NK-92 (cell line): ENCODE results near the gene PROCA1.

Source experiments
- DNase-seq: peaks from one replicate; lab custom pipeline; 2025; ENCODE audit not compliant: unreplicated experiment; lab: John Stamatoyannopoulos, UW

The PROCA1 gene, protein sequence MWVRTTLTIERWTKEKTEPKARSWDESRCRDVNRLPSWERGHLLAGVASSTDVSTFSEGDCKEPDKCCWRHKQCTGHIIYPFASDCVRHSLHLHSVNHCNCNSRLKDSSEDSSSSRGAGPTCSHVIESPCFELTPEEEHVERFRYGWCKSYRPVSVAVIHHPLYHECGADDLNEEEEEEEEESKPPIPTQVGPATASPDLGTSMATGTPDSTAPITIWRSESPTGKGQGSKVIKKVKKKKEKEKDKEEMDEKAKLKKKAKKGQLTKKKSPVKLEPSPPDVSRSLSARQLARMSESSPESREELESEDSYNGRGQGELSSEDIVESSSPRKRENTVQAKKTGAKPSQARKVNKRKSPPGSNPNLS

DNA sequence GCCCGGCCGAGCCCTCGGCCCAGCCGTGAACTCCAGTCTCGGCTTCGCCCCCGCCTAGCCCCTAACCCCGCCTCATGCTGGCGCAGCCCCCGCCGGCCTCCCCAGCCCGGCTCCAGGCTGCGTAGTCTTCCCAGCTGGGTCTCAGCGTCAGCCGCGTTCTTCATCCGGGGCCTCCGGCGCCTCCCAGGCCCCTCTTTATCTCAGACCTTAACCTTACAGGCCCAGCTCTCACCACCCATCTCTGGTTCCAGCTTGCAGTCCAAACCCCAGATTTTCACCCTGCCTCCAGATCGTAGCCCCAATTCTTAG, at the start of gene PROCA1:
TSS of gene PROCA1 (minus strand) at position 166 of the 309 bp plus-strand sequence. CDS start 228 bp downstream, outside the sequence.
- DNase-seq: no peak

DNA sequence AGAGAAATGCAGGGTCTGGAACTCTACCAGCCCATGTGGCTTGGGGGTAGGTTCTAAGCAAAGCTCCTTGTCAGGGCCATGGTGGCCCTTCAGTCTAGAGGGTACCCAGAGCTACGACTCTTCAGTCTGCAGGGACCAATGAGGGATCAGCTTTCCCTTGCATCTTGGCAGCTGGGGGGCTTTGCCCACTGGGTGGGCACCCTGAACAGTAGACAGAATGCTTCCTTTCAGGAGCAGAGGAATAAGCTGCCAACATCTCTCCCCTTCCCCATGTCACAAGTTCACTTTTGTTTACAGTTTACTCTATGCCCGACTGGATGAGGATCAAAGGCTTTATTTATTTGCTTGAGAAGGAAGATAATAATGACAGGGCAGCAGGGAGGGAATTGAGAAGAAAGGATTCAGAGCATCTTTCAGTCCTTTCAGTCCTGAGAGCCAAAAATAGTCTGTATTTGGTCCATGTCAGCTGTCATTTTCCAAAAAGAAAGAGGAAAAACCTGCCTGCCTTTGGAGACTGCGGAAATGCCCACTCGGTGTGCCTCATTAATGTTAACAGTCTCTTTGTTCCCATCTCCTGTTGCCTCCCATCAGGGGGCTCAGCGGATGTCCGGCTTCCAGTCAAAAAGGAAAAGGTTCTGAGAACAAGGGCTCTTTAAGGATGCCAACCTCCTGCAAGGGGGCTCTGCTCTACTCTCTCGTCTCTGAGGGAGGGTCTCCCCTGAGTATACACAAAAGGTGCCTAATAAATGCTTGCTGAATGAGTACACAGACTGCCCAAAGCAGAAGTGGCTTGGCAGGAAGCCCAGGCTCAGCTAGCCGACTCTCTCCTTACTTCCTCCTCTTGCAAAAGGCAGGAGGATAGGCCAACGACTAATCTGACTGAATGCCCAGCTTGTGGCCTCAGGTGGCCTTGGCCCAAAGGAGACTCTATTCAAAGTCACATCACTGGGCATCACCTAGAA, 49.2 kb upstream of the PROCA1 start:
- DNase-seq: no peak

DNA sequence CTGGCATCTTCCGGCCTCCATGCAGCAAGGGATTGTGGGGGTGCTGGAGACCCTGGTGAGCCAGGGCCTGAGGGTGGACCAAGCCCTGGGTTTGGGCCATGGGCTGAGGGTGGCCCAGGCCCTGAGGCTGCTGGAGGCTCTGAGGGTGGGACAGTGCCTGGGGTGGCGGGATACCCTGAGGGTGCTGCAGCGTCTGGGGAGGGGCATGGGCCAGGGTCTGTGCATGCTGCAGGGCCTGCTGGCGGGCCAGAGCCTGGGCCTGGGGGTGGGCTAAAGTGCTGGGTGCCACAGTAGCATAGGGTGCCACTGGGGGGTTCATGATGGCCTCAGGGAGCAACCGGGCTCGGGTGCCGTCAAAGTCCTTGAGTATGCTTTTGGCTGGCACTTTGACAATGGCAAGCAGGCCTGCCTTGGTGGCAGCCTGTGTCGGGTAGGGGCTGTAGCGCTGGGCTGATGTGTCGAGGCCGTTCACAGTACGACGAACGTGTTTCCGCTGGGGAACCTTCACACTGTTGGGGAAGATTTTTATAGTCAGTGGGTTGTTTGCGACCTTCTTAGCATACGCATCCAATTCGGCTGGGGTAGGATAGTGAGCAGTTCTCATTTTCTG, 47.7 kb upstream of the PROCA1 start:
- DNase-seq: no peak

DNA sequence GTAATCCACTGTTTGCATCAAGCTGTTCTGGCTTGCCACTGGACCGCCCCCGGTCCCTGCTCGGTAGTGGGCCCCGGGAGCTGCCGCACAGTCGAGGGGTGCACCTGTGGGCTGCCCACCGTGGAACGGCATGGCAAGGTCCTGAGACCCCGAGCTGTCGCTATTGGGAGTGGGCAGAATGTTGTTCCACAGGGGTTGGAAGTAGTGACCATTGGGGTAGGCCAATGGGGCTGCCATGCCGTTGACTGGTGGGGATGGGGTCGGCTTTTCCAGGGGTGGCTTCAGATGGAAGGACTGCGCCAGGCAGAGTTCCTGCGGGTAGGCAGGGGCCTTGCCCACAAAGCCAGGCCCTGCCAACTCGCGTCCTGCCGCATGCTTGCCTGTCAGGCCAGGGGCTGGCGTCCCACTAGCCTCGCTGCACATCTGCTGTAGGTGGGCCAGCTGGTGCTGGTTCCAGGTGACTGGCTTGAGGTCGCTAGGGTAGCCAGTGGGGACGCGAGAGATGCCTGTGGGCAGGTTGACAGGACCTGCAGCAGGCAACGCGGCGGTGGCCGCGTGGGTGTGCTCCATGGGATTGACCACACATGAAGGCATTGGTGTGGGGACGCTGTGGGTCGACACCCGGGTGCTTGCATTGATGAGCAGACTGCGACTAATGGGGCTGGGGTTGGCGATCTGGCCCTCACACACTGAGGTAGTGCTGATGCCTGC, 46.9 kb upstream of the PROCA1 start:
- DNase-seq: no peak

DNA sequence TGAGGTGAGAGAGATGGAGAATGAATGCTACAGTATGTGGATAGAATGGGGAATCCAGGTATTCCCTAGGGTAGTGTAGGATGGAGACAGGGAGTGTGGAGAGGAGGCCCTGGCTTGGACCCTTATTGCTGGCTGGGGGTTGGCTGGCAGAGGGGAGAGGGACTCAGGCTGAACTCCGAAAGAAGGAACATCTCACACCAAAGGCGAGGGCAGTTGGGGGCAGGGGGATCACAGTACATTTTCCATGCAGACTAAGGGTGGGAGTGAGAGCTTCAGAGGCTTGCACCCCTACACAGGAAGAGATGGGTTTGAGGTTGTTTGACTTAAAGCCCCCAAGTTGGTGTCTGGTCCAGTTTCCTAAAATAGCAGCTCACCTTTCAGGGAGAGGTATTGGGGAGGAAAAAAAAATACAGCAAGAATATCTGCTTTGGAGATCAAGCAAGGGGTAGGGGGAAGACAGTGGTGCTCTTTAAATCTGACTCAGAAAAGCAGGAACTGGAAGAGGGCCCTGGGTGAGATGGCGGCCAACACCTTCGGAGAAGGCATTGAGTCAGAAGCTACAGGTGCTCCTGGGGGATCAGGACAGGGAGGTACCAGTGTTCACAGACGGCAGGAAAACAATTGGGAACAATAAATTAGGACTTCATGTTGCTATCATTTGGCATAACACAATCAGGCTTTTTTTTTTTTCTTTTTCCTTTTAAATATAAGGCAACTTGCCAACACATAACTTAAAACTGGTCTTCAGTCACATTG, 44.5 kb upstream of the PROCA1 start:
- no peak for DNase-seq

DNA sequence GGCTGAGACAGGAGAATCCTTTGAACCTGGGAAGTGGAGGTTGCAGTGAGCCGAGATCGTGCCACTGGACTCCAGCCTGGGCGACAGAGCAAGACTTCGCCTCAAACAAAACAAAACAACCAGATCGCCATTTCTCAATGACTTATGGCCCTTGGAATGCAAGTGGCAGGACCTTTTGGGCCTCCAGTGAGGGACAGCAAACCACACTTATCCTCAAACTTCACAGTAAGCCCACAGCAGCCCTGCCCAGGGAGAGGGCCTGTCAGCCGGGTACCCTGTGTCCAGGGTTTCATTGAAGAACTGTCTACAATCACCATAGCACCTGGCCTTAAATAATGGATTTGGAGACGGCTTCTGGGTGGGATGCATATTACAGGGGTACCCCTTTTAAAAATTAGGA, 43.8 kb upstream of the PROCA1 start:
- no peak for DNase-seq

DNA sequence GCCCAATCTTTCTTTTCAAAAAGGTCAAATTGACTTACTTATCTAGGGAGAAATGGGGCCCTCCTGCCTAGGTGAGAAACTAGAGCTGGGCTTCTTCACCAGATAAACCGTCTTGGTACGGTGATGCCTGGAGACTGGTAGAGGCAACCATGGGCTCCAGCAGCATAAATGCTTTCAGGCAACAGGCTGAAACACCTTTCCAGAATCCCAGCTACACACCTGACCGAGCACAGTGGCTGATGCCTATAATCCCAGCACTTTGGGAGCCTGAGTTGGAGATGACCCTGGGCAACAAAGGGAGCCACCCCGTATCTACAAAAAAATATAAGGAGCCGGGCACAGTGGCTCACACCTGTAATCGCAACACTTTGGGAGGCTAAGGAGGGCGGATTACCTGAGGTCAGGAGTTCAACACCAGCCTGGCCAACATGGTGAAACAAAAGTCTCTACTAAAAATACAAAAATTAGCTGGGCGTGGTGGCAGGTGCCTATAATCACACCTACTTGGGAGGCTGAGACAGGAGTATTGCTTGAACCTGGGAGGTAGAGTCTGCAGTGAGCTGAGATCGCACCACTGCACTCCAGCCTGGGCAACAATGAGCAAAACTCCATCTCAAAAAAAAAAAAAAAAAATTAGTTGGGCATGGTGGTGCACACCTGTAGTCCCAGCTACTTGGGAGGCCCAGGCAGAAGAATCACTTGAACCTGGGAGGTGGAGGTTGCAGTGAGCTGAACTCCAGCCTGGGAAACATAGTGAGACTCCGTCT, 40.1 kb upstream of the PROCA1 start:
- DNase-seq: no peak

DNA sequence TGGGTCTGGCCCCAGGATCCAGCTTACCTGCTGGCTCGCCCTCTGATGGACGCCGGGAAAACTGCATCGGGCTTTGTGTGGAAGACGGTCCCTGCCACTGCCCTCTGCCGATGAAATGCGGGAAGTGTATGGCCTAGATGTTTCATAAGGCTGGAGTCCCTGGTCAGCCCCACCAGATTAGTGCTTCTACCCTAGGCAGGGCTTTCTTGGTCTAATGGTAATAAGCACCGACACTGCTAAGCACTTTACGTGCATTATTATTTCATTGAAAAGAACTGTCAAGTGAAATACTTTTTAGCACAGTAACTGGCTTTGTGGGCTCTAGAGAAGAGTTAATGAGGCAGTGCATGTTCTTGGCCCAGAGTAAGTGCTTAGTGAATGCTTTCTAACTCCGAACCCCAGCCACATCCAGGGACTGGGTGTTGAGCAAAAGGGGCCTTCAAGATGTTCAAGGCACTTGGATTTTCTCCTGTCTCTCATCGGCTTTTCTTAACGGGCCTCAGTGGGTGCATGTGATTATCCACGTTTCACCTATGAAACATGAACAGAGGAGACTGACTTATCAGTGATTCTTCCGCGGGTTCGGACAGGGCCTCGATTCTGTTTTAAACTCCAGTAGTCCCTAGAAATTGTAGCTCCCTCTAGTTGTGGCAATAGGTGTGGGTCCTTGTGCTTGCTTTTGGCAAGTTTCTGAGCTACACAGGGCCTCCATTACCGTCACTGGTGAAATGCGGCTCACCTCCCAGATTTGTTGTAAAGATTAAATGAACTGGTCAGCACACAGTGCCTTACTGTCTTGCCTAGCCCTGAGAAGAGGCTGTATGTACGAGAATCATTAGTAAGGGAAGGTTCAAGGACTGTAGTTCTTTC, 38.7 kb upstream of the PROCA1 start:
- DNase-seq: peak; percentile 18

DNA sequence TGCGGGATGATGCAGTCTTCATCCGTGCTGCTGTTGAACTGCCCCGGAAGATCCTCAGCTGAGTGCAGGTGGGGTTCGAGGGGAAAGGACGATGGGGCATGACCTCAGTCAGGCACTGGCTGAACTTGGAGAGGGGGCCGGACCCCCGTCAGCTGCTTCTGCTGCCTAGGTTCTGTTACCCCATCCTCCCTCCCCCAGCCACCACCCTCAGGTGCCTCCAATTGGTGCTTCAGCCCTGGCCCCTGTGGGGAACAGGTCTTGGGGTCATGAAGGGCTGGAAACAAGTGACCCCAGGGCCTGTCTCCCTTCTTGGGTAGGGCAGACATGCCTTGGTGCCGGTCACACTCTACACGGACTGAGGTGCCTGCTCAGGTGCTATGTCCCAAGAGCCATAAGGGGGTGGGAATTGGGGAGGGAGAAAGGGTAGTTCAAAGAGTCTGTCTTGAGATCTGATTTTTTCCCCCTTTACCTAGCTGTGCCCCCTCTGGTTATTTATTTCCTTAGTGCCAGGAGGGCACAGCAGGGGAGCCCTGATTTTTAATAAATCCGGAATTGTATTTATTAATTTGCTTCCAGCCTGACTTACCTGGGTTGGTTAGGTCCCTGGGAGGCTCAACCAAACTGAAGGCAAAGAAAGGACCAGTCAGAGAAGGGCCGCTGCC, 38.0 kb upstream of the PROCA1 start:
- DNase-seq: no peak

DNA sequence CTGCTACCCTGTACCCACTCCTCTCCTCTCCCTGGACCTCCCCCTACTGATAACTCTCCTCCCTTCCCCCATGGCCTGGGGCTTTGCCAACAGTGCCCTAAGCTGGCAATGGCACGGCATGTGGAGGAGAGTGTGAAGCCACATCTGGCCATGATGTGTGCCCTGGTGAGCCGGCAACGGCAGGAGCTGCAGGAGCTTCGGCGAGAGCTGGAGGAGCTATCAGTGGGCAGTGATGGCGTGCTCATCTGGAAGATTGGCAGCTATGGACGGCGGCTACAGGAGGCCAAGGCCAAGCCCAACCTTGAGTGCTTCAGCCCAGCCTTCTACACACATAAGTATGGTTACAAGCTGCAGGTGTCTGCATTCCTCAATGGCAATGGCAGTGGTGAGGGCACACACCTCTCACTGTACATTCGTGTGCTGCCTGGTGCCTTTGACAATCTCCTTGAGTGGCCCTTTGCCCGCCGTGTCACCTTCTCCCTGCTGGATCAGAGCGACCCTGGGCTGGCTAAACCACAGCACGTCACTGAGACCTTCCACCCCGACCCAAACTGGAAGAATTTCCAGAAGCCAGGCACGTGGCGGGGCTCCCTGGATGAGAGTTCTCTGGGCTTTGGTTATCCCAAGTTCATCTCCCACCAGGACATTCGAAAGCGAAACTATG, 37.3 kb upstream of the PROCA1 start:
- no peak for DNase-seq

DNA sequence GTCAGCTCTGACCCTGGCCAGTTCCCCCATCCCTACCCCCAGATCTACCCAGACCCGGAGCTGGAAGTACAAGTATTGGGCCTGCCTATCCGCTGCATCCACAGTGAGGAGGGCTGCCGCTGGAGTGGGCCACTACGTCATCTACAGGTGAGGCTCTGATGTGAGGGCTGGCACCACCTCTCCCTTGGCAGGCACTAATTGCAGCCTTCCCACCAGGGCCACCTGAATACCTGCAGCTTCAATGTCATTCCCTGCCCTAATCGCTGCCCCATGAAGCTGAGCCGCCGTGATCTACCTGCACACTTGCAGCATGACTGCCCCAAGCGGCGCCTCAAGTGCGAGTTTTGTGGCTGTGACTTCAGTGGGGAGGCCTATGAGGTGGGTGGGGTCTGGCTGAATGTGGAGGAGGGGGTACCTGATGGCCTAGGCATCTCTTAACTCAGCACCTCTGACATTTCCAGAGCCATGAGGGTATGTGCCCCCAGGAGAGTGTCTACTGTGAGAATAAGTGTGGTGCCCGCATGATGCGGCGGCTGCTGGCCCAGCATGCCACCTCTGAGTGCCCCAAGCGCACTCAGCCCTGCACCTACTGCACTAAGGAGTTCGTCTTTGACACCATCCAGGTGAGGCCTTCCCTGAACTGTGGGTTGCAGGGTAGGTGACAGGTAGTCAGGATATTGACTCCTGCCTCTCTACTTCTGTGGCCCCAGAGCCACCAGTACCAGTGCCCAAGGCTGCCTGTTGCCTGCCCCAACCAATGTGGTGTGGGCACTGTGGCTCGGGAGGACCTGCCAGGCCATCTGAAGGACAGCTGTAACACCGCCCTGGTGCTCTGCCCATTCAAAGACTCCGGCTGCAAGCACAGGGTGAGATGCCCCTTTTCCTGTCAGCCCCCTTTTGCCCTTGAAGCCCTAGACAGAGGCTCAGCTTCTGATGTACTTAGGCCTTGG, 36.4 kb upstream of the PROCA1 start:
- no peak for DNase-seq

DNA sequence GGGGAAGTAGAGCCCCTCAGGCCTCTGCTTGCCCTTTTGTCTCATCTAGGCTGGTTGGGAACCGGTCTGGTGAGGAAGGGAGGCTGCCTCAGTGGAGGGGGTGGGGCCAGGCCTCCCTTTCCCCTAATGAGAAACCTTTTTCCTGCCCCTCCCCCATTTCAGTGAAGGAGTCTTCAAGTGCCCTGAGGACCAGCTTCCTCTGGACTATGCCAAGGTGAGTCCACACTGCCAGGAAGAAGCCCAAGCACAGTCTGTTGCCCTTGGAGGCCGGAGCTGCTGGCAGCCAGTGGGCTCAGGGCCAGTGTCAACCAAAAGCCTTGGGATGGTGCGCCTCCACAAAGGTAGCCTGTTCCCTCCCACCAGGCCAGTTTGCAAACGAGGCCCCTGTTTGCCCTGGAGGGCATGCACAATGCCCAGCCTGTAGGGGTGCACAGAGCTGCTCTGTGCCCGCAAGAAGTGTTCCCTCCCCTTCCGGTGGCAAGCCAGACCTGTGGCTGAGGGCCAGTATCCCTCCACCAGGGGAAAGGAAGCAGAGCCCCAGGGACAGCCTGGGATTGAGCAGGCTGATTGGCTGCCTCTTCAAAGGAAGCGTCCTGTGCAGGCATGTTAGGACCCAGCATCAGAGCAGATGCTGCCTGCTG, 35.5 kb upstream of the PROCA1 start:
- no peak for DNase-seq

DNA sequence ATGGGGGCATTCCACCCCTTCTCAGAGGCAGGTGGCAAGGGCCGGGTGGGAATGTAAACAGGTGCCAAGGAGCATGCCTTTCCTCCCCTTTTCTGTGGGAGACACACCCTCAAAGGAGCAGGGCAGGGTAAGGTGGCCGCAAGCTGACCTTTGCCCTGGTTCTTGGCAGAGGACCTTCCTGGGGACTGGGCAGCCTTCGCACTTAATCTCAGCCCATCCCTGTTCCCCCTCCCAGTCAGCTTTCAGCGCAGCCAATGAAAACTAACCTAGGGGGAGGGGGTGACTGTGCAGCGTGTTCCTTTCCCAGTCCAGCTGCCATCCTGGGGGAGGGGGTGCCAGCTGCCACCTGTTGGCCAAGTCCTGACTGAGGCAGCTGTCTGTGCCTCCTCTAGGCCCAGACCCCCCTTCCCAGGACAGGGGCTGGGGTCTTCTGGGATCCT, 34.9 kb upstream of the PROCA1 start:
- no peak for DNase-seq

DNA sequence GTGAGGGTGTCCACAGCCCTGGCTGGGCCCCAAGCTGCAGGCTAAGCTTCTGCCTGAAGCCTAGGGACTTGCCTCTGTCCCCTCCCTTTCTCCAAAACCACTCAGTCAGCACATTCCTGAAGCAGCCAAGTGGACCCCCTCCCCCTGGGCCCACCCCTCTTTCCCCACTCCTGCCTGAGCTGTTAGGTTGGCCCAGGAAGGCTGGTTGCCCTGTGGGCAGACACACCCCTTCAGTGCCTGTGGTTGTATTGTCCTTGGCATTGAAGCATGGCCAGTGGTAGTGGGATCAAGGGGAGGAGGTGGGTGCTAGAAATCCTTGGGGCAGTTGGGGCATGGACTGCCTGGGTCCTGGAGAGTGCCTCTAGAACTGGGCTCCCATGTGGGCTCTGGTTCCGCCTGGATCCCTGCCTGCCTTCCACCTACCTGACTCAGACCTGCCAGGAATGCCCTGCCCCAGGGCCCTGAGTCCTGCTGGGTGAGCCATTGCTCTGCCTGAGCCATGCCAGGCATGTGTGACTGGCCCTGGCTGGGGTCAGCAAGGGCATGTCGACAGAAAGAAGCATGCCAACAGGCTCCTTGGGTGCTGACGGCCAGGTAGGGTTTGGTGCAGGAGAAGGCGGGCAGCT, 34.2 kb upstream of the PROCA1 start:
- DNase-seq: no peak

DNA sequence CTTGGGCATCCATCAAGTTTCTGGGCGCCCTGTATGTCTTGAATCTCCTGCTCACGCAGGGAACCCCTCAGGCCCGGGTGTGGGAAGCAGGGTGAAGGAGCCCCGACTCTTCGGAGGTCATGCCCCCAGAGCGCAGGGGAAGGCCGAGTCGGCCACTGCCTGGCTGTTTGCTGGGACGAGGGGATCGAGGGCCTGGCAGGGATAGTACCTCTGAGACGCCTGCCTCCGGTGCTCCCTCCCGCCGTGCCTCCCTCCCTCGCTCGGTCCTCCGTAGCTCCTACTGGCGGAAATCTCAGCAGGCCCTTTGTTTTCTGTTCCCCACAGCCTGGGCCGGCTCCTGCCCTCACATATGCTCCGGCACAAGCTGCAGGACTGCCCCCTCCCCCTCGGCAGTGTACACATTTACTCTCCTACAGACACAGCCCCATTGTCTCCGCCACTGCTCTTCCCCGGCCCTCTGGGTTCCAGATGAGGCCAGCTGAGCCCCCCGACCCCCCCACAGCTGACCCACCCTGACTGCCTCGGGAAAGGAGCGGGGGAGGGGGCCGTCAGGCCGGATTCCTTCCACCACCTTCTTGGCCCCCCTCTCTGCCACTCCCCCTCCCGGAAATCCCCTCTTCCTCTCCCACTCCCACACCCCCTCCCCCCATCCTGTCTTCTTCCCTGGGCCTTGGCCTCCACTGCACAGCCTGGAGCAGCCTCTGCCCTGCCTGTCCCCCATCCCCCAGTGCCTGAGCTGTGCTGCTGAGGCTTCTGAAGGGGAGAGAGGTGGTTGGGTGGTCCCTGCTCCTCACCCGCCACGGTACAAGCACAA, 33.5 kb upstream of the PROCA1 start:
- no peak for DNase-seq
